Activated naive CD4-positive, alpha-beta T cell treated with anti-CD3 and anti-CD28 coated beads, Interleukin-2, amount 50 U/mL, for 16 hours (primary cell): Measurements from ENCODE around the gene PSMD7.

Experiments used
- DNase-seq: peaks from one replicate; pipeline ENCODE4 v3.0.0-alpha.2; 2020

The PSMD7 gene

GRCh38 chr16:74296432-74297144 is at the start of gene PSMD7:
TSS of gene PSMD7 (plus strand) at chr16:74296814. CDS start at chr16:74296915, 101 bp downstream.
- DNase-seq: peak; percentile 90

DNA sequence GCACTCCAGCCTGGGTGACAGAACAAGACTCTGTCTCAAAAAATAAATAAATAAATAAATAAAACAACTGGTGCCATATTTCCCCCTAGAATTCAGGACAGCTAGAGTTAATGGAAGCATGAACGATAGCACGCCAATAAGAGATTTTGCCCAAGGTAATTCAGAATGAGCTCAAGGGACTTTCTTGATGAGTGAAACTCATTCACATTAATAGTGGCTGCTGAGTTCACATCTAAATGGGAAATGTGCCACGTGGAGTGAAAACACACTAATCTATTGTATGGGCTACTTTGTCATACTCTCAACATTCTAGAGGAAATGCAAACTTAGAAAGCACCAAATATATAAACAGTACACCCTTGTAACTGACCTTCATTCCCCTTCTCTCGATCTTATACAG is 47.4 kb upstream of the PSMD7 start:
- no peak for DNase-seq

GRCh38 chr16:74249846-74250245 is 46.8 kb upstream of the PSMD7 start:
- no peak for DNase-seq

DNA sequence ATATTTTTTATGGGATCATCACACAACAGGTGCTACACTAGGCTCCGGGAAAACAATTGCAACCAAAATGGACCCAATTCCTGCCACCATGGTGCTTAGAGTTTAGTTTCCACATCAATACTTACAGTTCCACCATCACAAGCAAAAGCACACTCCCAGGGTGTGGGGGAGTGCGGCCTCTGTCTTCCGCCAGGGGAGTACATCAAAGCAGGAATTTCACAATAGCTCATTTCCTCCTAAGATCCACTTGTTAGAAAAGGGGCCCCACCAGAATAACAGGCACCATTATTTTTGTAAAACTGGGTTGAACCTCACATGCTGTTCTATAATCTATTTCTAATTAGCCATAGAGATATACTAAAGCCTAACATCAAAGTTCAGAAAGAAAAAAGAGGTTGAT is 44.3 kb upstream of the PSMD7 start:
- DNase-seq: no peak

- DNase-seq: no peak
Measured at GRCh38 chr16:74253161-74253938, 43.3 kb upstream of the PSMD7 start.

GRCh38 chr16:74257061-74257460 is 39.6 kb upstream of the PSMD7 start:
- DNase-seq: no peak

- no peak for DNase-seq
Measured at GRCh38 chr16:74261068-74261467, 35.5 kb upstream of the PSMD7 start.

GRCh38 chr16:74264811-74265210 is 31.8 kb upstream of the PSMD7 start:
- DNase-seq: no peak

GRCh38 chr16:74268372-74268782 is 28.2 kb upstream of the PSMD7 start:
- DNase-seq: no peak

DNA sequence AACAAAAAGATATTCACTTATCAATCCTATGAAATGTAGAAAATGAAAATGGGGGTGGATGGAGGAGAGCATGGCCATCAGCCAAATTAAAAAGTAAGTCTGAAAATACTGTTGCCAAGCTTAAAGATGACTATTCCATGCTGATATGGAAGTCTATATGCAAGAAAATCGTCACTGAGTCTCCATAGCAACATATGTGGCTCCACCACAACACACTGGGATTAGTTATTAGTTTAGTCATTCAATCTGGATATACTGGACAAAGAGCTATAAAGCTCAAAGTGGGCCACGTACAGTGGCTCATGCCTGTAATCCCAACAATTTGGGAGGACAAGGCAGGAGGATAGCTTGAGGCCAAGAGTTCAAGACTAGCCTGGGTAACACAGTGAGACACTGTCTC is 24.7 kb upstream of the PSMD7 start:
- DNase-seq: no peak

GRCh38 chr16:74275031-74275636 is 21.5 kb upstream of the PSMD7 start:
- no peak for DNase-seq

- no peak for DNase-seq
Measured at GRCh38 chr16:74275711-74276110, 20.9 kb upstream of the PSMD7 start.

GRCh38 chr16:74277974-74278373 is 18.6 kb upstream of the PSMD7 start:
- no peak for DNase-seq

- DNase-seq: no peak
Measured at GRCh38 chr16:74279266-74279665, 17.3 kb upstream of the PSMD7 start.

DNA sequence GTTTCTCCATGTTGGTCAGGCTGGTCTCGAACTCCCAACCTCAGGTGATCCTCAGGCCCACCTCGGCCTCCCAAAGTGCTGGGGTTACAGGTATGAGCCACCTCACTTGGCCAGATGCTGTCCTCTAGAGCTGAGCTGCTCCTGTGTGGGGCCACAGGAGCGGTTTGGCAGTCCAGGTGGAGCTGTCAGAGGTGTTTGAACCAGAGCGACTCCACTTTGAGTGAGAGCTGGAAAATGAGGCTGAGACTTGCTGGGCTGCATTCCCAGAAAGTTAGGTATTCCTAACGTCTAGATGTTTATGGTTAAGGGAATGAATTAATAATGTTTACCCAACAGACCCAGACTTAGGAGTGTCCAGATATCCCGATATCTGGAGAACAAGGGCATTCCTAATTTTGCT is 16.8 kb upstream of the PSMD7 start:
- DNase-seq: no peak

GRCh38 chr16:74280448-74280847 is 16.2 kb upstream of the PSMD7 start:
- DNase-seq: no peak

DNA sequence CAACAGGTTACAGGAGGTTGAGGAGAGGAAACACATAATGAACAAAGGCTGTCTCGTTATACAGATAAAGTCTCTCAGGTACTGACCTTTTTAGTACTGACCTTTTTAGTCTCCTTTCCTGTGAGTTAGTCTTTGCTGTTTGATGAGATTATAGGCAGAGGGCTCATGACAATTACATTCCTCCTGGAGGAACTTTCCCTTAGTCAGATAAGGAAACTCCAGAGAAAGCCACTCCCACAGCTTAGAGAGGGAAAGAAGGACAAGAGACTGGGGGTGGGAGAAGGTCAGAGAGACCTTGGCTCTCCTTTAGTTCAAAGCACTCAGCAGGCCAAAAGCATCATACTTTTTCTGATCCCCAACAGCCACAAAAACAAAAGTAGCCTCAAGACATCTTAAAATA is 15.3 kb upstream of the PSMD7 start:
- DNase-seq: no peak

DNA sequence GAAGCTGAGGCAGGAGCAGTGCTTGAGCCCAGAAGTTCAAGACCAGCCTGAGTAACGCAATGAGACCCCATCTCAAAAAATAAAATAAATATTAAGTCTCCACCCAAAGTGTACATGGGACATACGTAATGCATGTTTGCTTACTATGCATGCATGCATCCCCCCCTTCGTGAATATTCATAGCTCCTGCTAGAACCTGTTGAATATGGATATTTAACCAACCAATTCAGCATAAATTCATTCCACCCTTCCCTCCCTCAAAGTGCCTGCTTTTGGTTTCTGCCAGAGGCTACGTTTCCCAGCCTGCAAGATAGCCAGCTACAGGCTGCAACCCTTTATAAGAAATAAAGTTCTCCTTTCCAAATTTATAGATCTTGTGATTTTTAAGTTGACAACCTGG is 12.9 kb upstream of the PSMD7 start:
- no peak for DNase-seq

- DNase-seq: no peak
Measured at GRCh38 chr16:74288065-74288464, 8.5 kb upstream of the PSMD7 start.

GRCh38 chr16:74290356-74290755 is 6.3 kb upstream of the PSMD7 start:
- no peak for DNase-seq

- DNase-seq: no peak
Measured at GRCh38 chr16:74291176-74291575, 5.4 kb upstream of the PSMD7 start.

- DNase-seq: no peak
Measured at GRCh38 chr16:74291577-74292208, 4.9 kb upstream of the PSMD7 start.

DNA sequence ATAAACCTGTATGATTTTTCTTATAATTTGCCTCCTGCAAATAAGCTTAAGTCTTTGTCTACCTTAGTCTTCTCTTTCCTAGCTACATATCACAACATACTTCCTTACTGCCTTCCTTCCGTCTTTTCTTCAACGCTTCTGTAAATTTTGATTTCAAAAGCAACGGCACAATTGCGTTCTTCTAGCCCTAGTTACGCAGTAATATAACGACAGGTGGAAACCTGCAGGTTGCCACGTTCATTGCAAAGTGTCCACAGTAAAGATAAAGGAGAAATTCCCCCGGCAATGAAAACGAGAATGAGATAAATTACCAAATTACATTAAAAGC is 546 bp upstream of the PSMD7 start:
- DNase-seq: no peak

DNA sequence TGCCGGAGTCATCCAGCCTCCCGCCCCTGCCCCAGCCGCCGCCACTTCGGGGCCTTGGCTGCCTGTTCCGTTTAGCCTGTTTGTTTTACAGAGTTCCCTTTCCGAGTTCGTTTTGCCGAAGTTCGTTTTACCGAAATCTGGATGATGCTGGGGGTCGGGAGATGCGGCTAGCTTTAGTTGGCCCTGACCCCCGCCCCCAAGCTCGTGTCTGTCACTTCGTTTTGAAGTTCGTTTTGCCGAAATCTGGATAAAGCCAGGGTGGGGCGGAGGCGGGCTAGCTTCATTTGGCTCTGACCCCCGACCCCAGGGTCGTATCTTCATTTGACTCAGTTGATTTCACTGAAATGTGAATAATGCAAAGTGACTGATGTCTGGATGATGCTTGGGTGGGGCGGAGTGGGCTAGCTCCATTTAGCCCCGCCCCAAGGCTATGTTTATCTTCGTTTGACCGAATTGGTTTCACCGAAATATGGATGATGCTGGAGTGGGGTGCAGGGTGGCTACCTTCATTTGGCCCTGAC is 591 bp downstream of the PSMD7 start:
- peak; percentile 50 for DNase-seq
